Upper lobe of left lung (tissue), 6 donors: ENCODE measurements around the gene HIVEP2. TPM values are rescaled to one million over a fixed set of nuclear protein-coding genes. Genes with fewer than 3 reads are reported as not detected.

Source experiments
- ATAC-seq, 2 donors: fragments of 200-7000 bp; cut with Tn5 transposase; one replicate each; pipeline ENCODE4 v1.9.1; 2022; ENCODE audit warnings: mild to moderate bottlenecking in 2 of 2, moderate library complexity in 2 of 2; ENCODE audit not compliant: low FRiP score in 2 of 2
- DNase-seq, 2 donors: peaks; one replicate each; pipeline ENCODE4 v3.0.0-alpha.2; 2019 to 2020
- H3K27ac ChIP-seq, 4 donors: fragments of 200-600 bp; sonication (generic); one replicate each; pipeline ENCODE4 v1.5.1; 2016 to 2019
- H3K27me3 ChIP-seq, 4 donors: fragments of 200-600 bp; sonication (generic); one replicate each; pipeline ENCODE4 v1.5.1; 2017 to 2019
- H3K36me3 ChIP-seq, 4 donors: fragments of 200-600 bp; sonication (generic); one replicate each; pipeline ENCODE4 v1.5.1; 2016 to 2019
- H3K4me1 ChIP-seq, 4 donors: fragments of 200-600 bp; sonication (generic); one replicate each; pipeline ENCODE4 v1.5.1; 2018 to 2019
- H3K4me3 ChIP-seq, 4 donors: fragments of 200-600 bp; sonication (generic); one replicate each; pipeline ENCODE4 v1.5.1; 2017 to 2019; ENCODE audit warnings: mild to moderate bottlenecking in 2 of 4, moderate library complexity in 1 of 4
- H3K9me3 ChIP-seq, 4 donors: fragments of 200-600 bp; sonication (generic); one replicate each; pipeline ENCODE4 v1.5.1; 2018 to 2019
- EP300 ChIP-seq, 4 donors: sonication (generic); formaldehyde crosslinking; IDR thresholded peaks; one replicate each; pipeline ENCODE4 v1.5.1; 2017; ENCODE audit warnings: antibody characterized with exemption in 4 of 4, control low read depth in 2 of 4
- POLR2A ChIP-seq, 4 donors: fragments of 450-650 bp; IDR thresholded peaks; one replicate each; pipeline ENCODE4 v1.5.1; 2016 to 2017; ENCODE audit warnings: antibody characterized with exemption in 4 of 4, mild to moderate bottlenecking in 2 of 4
- POLR2AphosphoS5 ChIP-seq, 2 donors: sonication (generic); formaldehyde crosslinking; IDR thresholded peaks; one replicate each; pipeline ENCODE4 v1.5.1; 2017; ENCODE audit warnings: antibody characterized with exemption in 2 of 2
- WGBS, 2 donors: methylation state at CpG; one replicate each; pipeline ENCODE4 v1.1.5; 2017 to 2018; 5-methylcytosine and 5-hydroxymethylcytosine counted together
- total RNA-seq, 6 donors: library from RNA; depleted of rRNA in 4 of 6; stranded (reverse); fragments of >200 nt in 4 of 6; gene quantifications; one replicate each; pipeline versions ENCODE4 v1.1.0 to v1.2.1, GENCODE V29; 2016 to 2021
- TF ChIP-seq, protein P1 (sequence below), 6 experiments: fragments of 450-650 bp in 4 of 6; fragments of 200-600 bp in 2 of 6; sonication (generic) in 2 of 6; IDR thresholded peaks; one replicate each; pipeline ENCODE4 v1.5.1; 2016 to 2019; ENCODE audit warnings: antibody characterized with exemption in 6 of 6
- donor health status: DM: no; HTN: no; CAD: no; lungs with moderate emphysema.
- donor health status: DM: no; HTN: yes; CAD: no; lungs with severe emphysema.

HIVEP2 gene
- total RNA-seq, 6 donors from 2014 or later, result 10.4 to 32.5 (median 19.6) TPM

DNA sequence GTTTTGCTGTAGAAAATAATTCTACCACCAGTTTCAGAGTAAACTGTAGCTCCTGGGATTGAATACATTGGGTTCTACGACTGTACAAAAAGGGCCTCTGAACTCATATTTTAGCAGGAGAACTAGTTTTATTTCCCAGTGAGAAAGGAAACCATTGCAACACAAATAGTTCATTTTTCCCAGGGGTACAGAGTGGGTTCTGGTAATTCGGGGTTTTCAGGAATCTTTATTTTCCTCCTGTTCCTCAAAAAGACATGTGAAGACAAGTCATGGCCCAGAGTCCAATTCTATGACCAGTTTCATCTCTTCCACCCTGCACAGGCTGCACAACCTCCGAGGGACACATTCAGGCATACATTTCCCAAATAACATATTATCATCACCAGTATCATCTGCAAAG lies 222.1 kb downstream of the HIVEP2 start:
- ATAC-seq, result no peak
- Histone ChIP-seq H3K36me3 (no peaks in the 10 kb centered on the region), H3K27me3 (no peaks in the 10 kb centered on the region), H3K4me3 (no peak overlapping the region), H3K4me1 (peaks cover 0 to under 1% (median 0%) of the 10 kb centered on the region in 4 donors), H3K9me3 (peaks cover 0 to 6% (median 4%) of the 10 kb centered on the region in 4 donors), H3K27ac (no peak overlapping the region)
- no peak for DNase-seq
- TF ChIP-seq POLR2A (IDR thresholded peaks at IDR 0.05) (no peak), EP300 (IDR thresholded peaks at IDR 0.05) (no peak), POLR2AphosphoS5 (IDR thresholded peaks at IDR 0.05) (no peak)
- TF ChIP-seq, protein P1, sequence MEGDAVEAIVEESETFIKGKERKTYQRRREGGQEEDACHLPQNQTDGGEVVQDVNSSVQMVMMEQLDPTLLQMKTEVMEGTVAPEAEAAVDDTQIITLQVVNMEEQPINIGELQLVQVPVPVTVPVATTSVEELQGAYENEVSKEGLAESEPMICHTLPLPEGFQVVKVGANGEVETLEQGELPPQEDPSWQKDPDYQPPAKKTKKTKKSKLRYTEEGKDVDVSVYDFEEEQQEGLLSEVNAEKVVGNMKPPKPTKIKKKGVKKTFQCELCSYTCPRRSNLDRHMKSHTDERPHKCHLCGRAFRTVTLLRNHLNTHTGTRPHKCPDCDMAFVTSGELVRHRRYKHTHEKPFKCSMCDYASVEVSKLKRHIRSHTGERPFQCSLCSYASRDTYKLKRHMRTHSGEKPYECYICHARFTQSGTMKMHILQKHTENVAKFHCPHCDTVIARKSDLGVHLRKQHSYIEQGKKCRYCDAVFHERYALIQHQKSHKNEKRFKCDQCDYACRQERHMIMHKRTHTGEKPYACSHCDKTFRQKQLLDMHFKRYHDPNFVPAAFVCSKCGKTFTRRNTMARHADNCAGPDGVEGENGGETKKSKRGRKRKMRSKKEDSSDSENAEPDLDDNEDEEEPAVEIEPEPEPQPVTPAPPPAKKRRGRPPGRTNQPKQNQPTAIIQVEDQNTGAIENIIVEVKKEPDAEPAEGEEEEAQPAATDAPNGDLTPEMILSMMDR (IDR thresholded peaks at IDR 0.05), result no peak
- 78 to 87% methylated on average over 3 of the region's 3 CpGs for WGBS, 2 donors

DNA sequence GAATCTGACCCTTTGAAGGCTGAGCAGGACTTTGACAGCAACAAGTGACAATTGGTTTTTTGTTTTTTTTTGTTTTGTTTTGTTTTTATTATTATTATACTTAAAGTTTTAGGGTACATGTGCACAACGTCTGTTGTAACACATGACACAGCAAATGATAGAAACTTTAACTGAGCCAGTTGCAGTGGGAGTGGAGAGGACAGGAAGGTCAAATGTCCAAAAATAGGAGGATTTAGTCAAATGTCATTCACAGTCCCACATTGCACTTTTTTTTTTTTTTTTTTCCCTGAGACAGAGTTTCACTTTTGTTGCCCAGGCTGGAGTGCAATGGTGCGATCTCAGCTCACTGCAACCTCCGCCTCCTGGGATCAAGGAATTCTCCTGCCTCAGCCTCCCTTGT lies 223.0 kb downstream of the HIVEP2 start:
- Histone ChIP-seq H3K27ac (no peak overlapping the region), H3K4me3 (no peak overlapping the region), H3K9me3 (peaks cover 0 to 6% (median 4%) of the 10 kb centered on the region in 4 donors), H3K36me3 (no peaks in the 10 kb centered on the region), H3K4me1 (no peaks in the 10 kb centered on the region), H3K27me3 (no peaks in the 10 kb centered on the region)
- 68 to 77% methylated on average over 3 of the region's 3 CpGs for WGBS, 2 donors
- ATAC-seq (peak in 1 of 2 donors; percentile 28), DNase-seq (no peak)
- TF ChIP-seq POLR2AphosphoS5 (IDR thresholded peaks at IDR 0.05) (no peak), EP300 (IDR thresholded peaks at IDR 0.05) (no peak), POLR2A (IDR thresholded peaks at IDR 0.05) (no peak)
- TF ChIP-seq, protein P1 (IDR thresholded peaks at IDR 0.05), result no peak

DNA sequence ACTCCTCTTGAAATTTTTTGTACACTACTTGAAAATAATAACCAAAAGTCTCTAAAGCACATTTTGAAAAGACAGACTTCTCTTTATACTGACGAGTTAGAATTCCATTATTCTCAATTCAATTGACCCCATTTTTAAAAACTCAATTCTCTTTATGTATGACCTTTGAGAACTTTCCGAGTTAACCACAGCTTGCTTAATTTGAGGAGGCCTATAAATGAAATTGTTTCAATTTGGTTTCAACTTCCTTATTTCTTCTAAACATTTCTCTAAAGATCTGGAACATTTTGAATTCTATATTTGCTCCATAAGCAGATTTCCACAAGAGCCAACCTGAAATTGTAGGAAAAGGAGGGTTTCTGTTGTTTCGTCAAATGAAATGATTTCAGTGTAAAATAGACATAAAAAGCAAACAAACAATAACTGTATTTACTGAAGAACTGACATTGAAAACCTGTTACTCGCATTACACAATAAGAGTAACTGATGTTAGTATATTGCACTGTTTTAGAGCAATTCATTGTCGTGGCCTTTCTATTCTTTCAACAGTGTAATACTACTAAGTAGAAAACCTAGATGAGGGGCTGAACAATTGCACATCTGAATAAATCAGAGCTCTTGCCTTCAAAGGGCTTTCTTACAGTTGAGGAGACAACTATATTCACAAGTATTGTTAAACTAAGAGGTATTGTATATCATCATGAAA lies 223.6 kb downstream of the HIVEP2 start:
- ATAC-seq (no peak), DNase-seq (no peak)
- TF ChIP-seq POLR2AphosphoS5 (IDR thresholded peaks at IDR 0.05), result no peak
- no peak for TF ChIP-seq EP300 (IDR thresholded peaks at IDR 0.05)
- TF ChIP-seq, protein P1 (IDR thresholded peaks at IDR 0.05), result no peak
- no peak for TF ChIP-seq POLR2A (IDR thresholded peaks at IDR 0.05)
- H3K27me3 ChIP-seq, result no peaks in the 10 kb centered on the region
- no peaks in the 10 kb centered on the region for H3K36me3 ChIP-seq
- H3K4me1 ChIP-seq, result no peaks in the 10 kb centered on the region
- WGBS, 2 donors, result 68 to 71% methylated on average over 5 of the region's 5 CpGs
- H3K27ac ChIP-seq, result no peak overlapping the region
- H3K9me3 ChIP-seq, result peaks cover 0 to 6% (median 4%) of the 10 kb centered on the region in 4 donors
- no peak overlapping the region for H3K4me3 ChIP-seq

DNA sequence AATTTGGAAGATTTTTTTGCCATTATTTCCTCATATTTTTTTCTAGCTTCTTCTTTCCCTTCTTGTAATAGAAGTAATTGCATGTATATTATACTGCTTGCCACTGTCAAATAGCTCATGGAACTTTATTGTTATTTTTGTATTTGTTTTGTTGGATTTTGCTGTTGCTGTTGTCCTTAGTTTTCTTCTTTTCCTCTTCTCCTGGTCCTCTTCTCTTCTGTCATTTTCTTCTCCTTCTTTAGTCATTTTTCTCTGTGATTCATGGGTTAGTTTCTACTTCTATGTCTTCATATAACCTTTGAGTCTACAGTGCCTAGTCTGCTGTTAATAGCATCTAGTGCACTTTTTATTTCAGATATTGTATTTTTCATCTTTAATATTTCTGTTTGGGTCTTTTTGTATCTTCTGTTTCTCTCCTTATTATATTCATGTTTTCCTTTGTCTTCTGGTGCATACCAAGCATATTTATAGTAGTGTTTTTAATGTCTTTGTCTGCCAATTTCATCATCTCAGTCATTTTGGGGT lies 226.2 kb downstream of the HIVEP2 start:
- ATAC-seq, result no peak
- no peaks in the 10 kb centered on the region for H3K27me3 ChIP-seq

More for the DNA sequence above, 226.2 kb downstream of the HIVEP2 start:
- H3K4me3 ChIP-seq, result no peak overlapping the region
- no peaks in the 10 kb centered on the region for H3K36me3 ChIP-seq
- no peaks in the 10 kb centered on the region for H3K4me1 ChIP-seq
- H3K9me3 ChIP-seq, result peaks cover 0 to 6% (median 4%) of the 10 kb centered on the region in 4 donors
- H3K27ac ChIP-seq, result no peak overlapping the region
- no peak for DNase-seq
- TF ChIP-seq POLR2AphosphoS5 (IDR thresholded peaks at IDR 0.05) (no peak), EP300 (IDR thresholded peaks at IDR 0.05) (no peak), POLR2A (IDR thresholded peaks at IDR 0.05) (no peak)
- TF ChIP-seq, protein P1 (IDR thresholded peaks at IDR 0.05), result no peak
